Prostate gland (tissue), 2 donors: Measurements from ENCODE around the gene EXD2.

ENCODE experiments used
- CTCF ChIP-seq, 4 experiments: fragments of 200-600 bp in 2 of 4; fragments of 450-650 bp in 2 of 4; sonication (generic) in 2 of 4; IDR thresholded peaks; 1 replicate in 3 of 4; 2 replicates in 1 of 4; pipeline ENCODE4 v1.5.1; 2016 to 2019; ENCODE audit warnings: antibody characterized with exemption in 4 of 4, mild to moderate bottlenecking in 2 of 4, moderate library complexity in 2 of 4
- POLR2A ChIP-seq: fragments of 450-650 bp; IDR thresholded peaks from one replicate; pipeline ENCODE4 v1.6.1; 2016; ENCODE audit warnings: antibody characterized with exemption, mild to moderate bottlenecking
- POLR2AphosphoS5 ChIP-seq: sonication (generic); formaldehyde crosslinking; IDR thresholded peaks from one replicate; pipeline ENCODE4 v1.6.1; 2017; ENCODE audit warnings: antibody characterized with exemption

DNA sequence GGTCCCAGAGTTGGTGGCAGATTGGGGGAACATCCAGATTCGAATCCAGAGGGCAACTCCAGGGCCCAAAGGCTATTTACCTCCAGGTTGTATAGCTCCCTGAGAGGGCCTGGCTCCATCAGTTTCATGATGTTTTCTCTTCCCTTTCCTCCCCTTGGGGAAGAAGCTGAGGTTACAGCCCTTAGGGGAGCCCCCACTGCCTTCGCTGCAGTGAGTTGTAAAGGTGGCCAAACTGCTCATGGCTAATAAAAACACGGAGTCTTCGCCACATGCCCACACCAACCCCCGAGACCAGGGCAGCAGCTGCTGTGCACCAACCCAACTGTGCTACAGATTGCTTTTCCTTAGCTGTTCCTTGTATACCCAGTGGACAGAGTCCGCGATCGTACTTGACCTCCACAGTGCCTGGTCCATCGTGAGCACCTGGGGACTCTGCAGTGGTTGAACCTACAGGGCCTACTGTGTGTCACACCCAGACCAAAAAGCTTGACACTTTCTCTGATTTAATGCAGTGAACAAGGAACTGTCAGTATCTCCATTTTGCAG, 89.5 kb downstream of the EXD2 start:
- TF ChIP-seq CTCF (IDR thresholded peaks at IDR 0.05): no peak
- no peak for TF ChIP-seq POLR2AphosphoS5
- TF ChIP-seq POLR2A: no peak
